Measurements from ENCODE around the gene FAM43A.

The FAM43A gene

DNA sequence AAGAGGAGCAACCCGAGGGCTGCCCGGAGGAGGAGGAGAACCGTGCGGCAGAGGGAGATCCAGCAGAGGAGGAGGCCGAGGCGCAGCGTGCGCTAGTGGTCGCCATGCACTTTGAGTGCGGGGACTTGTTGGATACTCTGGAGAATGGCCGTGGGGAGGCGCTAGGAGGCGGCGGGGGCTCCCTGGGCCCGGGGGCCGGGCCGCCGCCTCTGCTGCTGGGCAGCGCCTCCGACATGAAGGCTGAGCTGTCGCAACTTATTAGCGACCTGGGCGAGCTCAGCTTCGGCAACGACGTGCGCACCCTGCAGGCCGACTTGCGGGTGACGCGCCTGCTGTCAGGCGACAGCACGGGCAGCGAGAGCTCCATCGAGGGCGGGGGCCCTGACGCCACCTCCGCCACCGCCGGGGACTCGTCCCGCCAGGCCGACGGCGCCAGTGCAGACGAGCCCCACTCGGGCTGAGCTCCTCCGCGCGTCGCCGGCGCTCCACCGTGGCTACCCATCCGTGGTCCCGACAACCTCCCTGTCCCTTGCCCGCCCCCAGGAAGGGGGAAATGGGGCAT lies 2.0 kb downstream of the FAM43A start:
- TF ChIP-seq SIN3A (IDR thresholded peaks at IDR 0.05; ENCODE audit: borderline replicate concordance, insufficient read depth, low read length) (no peak), TAF1 (IDR thresholded peaks at IDR 0.05; ENCODE audit: borderline replicate concordance, insufficient read depth, low read length) (no peak), POLR2AphosphoS5 (IDR thresholded peaks at IDR 0.05; ENCODE audit: low read depth, low read length) (no peak), FOXP2 (optimal IDR thresholded peaks at IDR 0.05; ENCODE audit: borderline replicate concordance, extremely low read depth, extremely low read length, insufficient read depth) (no peak), REST (IDR thresholded peaks at IDR 0.05; ENCODE audit: insufficient read depth in 1 of 2, low read depth in 2 of 2, low read length in 2 of 2) (no peak)

GRCh38 chr3:194688200-194688740 lies 2.6 kb downstream of the FAM43A start:
- no peak for TF ChIP-seq REST (IDR thresholded peaks at IDR 0.05; ENCODE audit: insufficient read depth in 1 of 2, low read depth in 2 of 2, low read length in 2 of 2)
- TF ChIP-seq POLR2AphosphoS5 (IDR thresholded peaks at IDR 0.05; ENCODE audit: low read depth, low read length) = no peak
- no peak for TF ChIP-seq TAF1 (IDR thresholded peaks at IDR 0.05; ENCODE audit: borderline replicate concordance, insufficient read depth, low read length)
- no peak for TF ChIP-seq SIN3A (IDR thresholded peaks at IDR 0.05; ENCODE audit: borderline replicate concordance, insufficient read depth, low read length)
- TF ChIP-seq FOXP2 (optimal IDR thresholded peaks at IDR 0.05; ENCODE audit: borderline replicate concordance, extremely low read depth, extremely low read length, insufficient read depth) = no peak

DNA sequence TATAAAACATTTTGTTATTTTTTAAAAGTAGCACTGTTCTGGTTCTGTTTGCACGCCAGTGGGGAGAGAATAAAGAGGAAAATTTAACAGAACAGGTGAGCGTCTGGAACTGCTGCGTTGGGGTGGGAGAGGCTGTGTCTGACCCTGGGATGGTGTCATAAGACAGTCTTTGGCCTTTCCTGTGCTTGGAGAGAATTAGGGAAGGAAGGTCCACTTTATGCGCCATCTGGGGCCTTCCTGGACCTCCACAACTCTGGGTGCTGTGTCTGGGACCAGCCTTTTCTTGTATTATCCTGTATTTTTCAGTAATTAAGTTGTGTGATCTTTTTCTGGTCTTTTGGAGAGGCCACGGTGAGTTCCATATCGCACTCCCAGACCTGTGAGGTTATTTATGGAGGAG lies 3.3 kb downstream of the FAM43A start:
- no peak for TF ChIP-seq REST (IDR thresholded peaks at IDR 0.05; ENCODE audit: insufficient read depth in 1 of 2, low read depth in 2 of 2, low read length in 2 of 2)
- no peak for TF ChIP-seq POLR2AphosphoS5 (IDR thresholded peaks at IDR 0.05; ENCODE audit: low read depth, low read length)
- no peak for TF ChIP-seq SIN3A (IDR thresholded peaks at IDR 0.05; ENCODE audit: borderline replicate concordance, insufficient read depth, low read length)
- no peak for TF ChIP-seq TAF1 (IDR thresholded peaks at IDR 0.05; ENCODE audit: borderline replicate concordance, insufficient read depth, low read length)
- TF ChIP-seq FOXP2 (optimal IDR thresholded peaks at IDR 0.05; ENCODE audit: borderline replicate concordance, extremely low read depth, extremely low read length, insufficient read depth) = no peak

DNA sequence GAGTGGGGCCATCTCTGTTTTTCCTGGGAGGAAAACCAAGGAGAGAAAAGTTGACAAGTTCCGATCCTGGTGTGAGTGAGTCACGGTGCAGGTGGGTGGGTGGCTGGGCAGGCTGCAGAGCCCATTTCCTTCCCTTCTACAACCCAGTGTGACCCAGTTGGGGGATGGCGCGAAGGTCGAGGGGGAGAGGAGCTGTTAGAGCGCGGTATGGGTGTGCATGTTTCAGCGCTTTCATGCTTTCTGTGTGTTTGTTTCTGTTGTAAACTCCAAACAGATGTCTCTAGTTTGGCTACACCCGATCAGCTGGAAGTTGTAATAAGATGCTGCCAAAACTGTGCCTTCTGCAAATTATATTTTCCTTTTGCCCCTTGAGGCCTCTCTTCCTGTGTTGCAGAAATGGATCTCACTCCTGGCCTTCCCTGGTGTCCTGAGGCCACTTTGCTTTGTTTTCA lies 3.8 kb downstream of the FAM43A start:
- no peak for TF ChIP-seq TAF1 (IDR thresholded peaks at IDR 0.05; ENCODE audit: borderline replicate concordance, insufficient read depth, low read length)
- 0 out of 2 replicates have a peak, but pooled peaks have one; percentile 28 for TF ChIP-seq POLR2AphosphoS5 (IDR thresholded peaks at IDR 0.05; ENCODE audit: low read depth, low read length)

- TF ChIP-seq TAF1 (IDR thresholded peaks at IDR 0.05; ENCODE audit: borderline replicate concordance, insufficient read depth, low read length) (no peak), FOXP2 (optimal IDR thresholded peaks at IDR 0.05; ENCODE audit: borderline replicate concordance, extremely low read depth, extremely low read length, insufficient read depth) (no peak), REST (IDR thresholded peaks at IDR 0.05; ENCODE audit: insufficient read depth in 1 of 2, low read depth in 2 of 2, low read length in 2 of 2) (no peak), POLR2AphosphoS5 (IDR thresholded peaks at IDR 0.05; ENCODE audit: low read depth, low read length) (no peak), SIN3A (IDR thresholded peaks at IDR 0.05; ENCODE audit: borderline replicate concordance, insufficient read depth, low read length) (no peak)
Observed at GRCh38 chr3:194690501-194691372, 5.1 kb downstream of the FAM43A start.

Data from PFSK-1 (cell line).